Peyer's patch (tissue), 4 donors: ENCODE measurements around the gene IRX5.

Source experiments
- POLR2A ChIP-seq, 2 donors: fragments of 450-650 bp; IDR thresholded peaks; one replicate each; pipeline ENCODE4 v1.5.1; 2017; ENCODE audit warnings: antibody characterized with exemption in 2 of 2, mild to moderate bottlenecking in 2 of 2, moderate library complexity in 2 of 2
- TF ChIP-seq, protein P1 (sequence below), 6 experiments: fragments of 450-650 bp in 4 of 6; fragments of 200-600 bp in 2 of 6; sonication (generic) in 1 of 6; IDR thresholded peaks; one replicate each; pipeline ENCODE4 v1.5.1; 2017 to 2019; ENCODE audit warnings: antibody characterized with exemption in 6 of 6, mild to moderate bottlenecking in 3 of 6, moderate library complexity in 1 of 6

DNA sequence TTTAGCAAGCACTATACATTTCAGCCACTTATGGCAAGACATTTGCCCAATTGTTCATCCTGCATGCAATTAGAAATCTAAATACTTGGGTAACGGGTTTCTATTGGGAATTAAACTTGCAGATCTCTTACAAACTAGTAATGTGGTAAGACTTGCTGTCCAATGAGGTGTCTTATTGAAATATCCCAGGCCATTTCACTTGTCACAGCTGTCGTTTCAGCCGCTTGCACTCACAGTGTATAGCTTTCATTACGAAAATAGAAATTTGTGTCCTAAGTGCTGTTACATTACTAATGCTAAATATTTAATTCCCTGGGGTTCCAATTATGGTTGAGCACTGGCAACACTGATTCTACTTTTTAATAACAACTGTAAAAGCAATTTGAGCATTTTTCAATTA, 40.3 kb upstream of the IRX5 start:
- TF ChIP-seq, protein P1, sequence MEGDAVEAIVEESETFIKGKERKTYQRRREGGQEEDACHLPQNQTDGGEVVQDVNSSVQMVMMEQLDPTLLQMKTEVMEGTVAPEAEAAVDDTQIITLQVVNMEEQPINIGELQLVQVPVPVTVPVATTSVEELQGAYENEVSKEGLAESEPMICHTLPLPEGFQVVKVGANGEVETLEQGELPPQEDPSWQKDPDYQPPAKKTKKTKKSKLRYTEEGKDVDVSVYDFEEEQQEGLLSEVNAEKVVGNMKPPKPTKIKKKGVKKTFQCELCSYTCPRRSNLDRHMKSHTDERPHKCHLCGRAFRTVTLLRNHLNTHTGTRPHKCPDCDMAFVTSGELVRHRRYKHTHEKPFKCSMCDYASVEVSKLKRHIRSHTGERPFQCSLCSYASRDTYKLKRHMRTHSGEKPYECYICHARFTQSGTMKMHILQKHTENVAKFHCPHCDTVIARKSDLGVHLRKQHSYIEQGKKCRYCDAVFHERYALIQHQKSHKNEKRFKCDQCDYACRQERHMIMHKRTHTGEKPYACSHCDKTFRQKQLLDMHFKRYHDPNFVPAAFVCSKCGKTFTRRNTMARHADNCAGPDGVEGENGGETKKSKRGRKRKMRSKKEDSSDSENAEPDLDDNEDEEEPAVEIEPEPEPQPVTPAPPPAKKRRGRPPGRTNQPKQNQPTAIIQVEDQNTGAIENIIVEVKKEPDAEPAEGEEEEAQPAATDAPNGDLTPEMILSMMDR (IDR thresholded peaks at IDR 0.05), result no peak
- no peak for TF ChIP-seq POLR2A (IDR thresholded peaks at IDR 0.05)
